HG02884 (cell line): Measurements from ENCODE around the gene LAPTM5.
"Not testable (repeated sequence)": the region's sequence is repeated elsewhere in the genome, so short reads cannot be mapped to it uniquely, and the experiment has no call there.

Experiments used
- ATAC-seq: cut with Tn5 transposase; IDR thresholded peaks from one replicate; pipeline ENCODE4 v1.9.1; 2021; ENCODE audit warnings: mild to moderate bottlenecking, moderate library complexity; ENCODE audit not compliant: unreplicated experiment

The LAPTM5 gene, protein sequence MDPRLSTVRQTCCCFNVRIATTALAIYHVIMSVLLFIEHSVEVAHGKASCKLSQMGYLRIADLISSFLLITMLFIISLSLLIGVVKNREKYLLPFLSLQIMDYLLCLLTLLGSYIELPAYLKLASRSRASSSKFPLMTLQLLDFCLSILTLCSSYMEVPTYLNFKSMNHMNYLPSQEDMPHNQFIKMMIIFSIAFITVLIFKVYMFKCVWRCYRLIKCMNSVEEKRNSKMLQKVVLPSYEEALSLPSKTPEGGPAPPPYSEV

DNA sequence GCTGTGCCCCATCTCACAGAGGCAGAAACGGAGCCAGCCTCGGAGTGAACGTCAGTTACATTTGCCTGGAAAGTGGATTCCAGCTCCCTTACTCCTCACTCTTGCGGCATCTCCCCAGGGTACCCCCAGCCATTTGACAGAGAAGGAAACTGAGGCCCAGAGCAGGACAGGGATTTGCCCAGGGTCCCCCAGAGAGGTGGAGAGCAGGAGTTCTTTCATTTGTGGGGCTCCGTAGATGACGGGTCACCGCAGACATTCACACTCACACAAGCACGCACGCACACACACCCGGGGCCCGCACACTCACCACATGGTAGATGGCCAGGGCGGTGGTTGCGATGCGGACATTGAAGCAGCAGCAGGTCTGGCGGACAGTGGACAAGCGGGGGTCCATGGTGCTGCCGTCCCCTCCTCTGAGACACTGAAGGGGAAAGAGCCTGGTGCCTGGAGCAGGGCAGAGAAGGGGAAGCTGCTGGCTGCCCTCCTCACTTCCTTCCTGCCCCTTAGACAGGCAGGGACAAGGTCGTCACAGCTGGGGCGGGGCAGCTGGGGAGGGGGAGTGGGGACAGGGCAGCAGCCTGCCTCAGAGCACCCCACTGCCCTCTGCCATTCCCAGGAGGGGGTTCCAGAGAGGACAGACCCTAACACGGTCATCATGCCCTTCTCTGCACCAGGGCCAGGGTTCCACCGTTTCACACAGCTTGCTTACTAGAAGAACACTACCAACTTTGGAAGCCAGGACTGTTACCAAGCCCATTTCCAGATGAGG lies at the start of gene LAPTM5:
Gene LAPTM5, minus strand, starts transcription at position 423 of the 769 bp plus-strand sequence. Its CDS starts 29 bp downstream, at position 394.
- no peak for ATAC-seq

DNA sequence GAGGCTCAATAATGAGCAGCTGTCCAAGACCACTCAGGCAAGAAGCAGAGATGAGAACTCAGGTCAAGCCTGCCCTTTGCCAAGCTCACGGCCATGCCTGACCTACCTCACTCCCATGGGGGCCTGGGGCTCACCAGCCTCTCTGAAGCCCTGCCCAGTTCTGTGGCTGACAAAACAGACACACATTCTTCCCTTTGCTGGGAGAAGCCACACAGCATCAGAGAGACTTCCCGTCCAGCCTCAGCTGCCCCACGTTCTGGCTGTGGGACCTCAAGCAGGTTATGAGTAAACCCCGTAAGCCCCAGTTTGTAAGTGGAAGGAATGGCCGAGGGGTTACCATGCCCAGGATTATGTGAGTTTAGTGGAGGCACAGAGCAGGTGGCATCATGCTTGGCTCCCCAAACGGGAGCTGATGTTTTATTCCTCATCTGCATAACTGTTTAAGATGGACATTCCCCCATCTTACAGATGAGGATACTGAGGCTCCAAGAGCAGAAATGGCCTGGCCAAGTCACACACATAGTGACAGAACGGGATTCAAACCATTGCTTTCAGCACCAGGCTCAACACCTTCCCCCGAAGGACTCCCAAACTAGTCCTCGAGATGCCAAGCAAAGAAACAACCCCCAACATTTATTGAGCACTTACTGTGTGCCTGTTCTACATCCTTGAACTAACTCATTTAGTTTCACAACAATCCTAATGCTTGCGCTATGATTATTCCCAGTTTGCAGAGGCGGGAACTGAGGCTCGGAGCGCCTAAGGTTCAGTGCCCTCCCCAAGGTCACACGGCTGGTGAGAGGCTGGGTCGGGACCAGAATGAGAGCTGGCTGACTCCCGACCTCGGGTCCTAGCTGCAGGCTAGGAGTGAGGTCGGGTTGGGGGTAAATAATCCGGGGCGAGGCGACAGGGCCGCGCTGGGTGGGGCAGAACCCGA lies 49.1 kb upstream of the LAPTM5 start:
- no peak for ATAC-seq

- ATAC-seq, result no peak
Measured at GRCh38 chr1:30805304-30806003, 47.9 kb upstream of the LAPTM5 start.

GRCh38 chr1:30804822-30805221 lies 47.2 kb upstream of the LAPTM5 start:
- ATAC-seq, result no peak

- no peak for ATAC-seq
Measured at GRCh38 chr1:30804352-30804751, 46.8 kb upstream of the LAPTM5 start.

DNA sequence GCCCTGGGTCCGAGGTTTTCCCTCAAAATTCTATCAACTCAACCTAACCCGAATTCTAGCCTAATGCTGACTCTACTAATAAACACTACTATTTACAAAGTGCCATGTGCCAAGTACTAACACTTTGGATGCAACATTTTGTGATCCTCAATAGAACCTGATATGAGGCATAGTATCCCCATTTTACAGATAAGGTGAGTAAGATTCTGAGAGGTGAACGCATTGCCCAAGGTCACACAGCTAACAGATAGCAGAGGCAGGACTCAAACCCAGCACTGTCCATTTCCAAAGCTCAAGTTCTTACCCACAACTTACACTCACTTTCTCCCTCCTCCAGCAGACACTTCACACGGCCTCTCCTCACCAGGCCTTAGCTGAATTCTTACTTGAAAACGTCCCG lies 46.0 kb upstream of the LAPTM5 start:
- no peak for ATAC-seq

- no peak for ATAC-seq
Measured at GRCh38 chr1:30801771-30802198, 44.2 kb upstream of the LAPTM5 start.

DNA sequence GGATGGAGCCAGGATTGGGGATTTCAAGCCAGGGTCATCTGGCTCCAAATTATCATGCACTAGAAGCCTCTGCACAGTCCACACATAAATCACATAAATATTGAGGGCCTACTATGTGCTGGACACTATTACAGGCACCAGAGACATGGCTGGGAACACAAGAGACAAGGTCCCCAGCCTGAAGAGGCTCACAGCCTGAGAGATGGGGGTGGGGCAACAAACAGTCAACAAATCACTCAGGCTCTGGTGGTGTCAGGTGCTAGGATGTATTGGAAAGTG lies 41.6 kb upstream of the LAPTM5 start:
- no peak for ATAC-seq

DNA sequence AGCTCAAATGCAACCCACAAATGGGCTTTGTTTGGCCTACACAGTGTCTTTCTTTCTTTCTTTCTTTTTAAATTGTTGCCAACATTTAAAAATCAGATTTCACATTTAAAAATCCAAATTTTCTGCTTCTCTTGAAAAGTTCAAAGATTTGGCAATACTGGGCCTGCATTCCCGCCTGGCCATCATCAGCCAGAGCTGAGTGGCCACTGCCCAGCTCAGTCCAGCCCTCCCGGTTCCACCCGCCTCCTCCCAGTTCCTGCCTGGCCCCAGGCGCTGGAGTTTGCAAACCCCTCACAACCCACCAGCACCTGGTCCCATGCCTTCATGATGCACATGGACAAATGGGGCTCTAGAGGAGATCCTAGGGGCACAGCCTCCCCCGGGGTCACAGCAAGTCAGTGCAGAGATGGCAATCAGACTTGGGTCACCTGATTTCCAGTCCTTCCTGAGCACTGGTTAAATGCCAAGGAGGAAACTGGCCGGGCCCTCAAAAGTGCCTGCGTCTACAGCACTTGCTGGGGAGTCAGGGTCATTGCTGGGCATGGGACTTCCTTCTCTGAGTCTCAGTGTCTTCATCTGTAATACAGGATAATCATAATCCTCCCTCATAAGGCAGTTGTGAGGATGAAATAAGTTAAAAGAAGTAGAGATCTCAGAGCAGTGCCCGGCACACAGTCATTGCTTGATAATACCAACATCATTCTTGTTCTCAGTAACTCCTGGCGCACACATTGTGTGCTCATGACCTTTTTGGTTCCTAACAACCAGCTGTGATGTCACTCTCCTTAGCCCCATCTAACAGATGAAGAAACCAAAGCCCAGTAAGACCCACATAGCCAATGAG lies 41.0 kb upstream of the LAPTM5 start:
- ATAC-seq, result no peak

GRCh38 chr1:30795026-30795425 lies 37.5 kb upstream of the LAPTM5 start:
- ATAC-seq, result no peak

DNA sequence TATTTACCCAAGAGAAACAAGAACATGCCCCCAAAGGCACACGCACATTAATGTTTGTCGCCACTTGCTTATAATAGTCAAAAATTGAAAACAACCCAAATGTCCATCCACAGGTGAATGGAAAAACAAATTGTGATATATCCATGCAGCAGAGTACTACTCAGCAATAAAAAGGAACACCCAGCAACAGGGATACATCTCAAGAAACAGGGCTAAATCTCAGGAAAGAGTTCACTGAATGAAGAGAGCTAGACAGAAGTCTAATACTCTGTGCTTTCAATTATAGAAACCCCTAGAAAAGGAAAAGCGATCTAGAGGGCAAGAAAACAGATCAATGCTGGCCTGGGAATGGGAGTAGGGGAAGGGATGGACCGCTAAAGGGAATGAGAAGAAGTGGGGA lies 36.7 kb upstream of the LAPTM5 start:
- ATAC-seq, result no peak

- no peak for ATAC-seq
Measured at GRCh38 chr1:30793209-30793608, 35.6 kb upstream of the LAPTM5 start.

DNA sequence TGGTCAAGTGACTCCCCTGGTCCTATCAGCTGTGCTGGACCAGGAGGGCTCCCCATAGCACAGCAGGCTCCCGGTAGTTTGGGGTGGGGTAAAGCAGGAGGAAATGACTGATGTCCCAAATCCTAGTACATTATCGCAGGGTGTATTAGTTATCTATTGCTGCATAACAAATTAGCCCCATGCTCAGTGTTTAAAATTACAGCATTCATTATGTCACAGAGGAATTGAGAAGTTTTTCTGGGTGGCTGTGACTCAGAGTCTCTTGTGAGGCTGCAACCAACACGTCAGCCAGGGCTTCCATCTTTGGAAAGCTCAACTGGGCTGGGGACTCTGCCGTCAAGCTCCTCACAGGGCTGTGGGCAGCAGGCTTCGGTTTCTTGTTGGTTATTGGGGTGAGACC lies 34.3 kb upstream of the LAPTM5 start:
- no peak for ATAC-seq

GRCh38 chr1:30790850-30791778 lies 33.5 kb upstream of the LAPTM5 start:
- ATAC-seq, result no peak

GRCh38 chr1:30790256-30790525 lies 32.6 kb upstream of the LAPTM5 start:
- ATAC-seq, result not testable (repeated sequence)

- no peak for ATAC-seq
Measured at GRCh38 chr1:30789388-30790255, 32.0 kb upstream of the LAPTM5 start.

DNA sequence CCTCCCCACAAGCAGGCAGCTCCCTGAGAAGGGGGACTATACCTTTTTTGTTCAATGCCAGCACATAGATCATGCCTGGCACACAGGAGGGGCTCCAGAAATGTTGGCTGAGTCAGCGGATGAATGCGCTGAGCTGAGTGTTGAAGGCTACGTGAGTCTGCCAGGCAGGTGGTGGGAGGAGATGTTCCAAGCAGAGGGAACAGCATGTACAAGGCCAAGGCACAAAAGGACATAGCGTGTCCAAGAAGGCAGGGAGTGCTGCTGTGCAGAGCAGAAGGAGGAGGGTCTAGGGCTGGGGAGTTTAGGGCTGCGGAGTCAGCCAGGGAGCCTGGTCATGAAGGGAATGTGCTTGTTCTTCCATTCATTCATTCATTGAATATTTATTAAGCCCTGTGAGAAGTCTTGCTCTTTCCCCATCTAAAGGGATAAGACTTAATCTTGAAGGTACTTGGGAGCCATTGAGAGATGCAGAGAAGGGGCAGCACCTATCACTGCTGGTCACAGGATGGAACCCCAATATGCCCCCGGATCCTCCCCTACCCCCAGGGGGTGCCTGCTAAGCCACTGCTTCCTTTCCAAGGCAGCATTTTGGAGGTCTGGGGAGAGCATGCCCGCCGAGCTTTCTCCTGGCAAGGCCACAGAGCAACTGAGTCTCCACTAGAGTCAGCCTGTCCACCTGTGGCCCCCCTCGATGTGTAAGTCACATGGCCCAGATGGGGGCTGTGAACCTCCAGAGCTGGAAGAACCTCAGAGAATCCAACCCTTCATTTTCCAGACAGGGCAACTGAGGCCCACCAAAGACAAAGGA lies 31.2 kb upstream of the LAPTM5 start:
- ATAC-seq, result no peak
